ENCODE data around the gene AEBP1.

DNA sequence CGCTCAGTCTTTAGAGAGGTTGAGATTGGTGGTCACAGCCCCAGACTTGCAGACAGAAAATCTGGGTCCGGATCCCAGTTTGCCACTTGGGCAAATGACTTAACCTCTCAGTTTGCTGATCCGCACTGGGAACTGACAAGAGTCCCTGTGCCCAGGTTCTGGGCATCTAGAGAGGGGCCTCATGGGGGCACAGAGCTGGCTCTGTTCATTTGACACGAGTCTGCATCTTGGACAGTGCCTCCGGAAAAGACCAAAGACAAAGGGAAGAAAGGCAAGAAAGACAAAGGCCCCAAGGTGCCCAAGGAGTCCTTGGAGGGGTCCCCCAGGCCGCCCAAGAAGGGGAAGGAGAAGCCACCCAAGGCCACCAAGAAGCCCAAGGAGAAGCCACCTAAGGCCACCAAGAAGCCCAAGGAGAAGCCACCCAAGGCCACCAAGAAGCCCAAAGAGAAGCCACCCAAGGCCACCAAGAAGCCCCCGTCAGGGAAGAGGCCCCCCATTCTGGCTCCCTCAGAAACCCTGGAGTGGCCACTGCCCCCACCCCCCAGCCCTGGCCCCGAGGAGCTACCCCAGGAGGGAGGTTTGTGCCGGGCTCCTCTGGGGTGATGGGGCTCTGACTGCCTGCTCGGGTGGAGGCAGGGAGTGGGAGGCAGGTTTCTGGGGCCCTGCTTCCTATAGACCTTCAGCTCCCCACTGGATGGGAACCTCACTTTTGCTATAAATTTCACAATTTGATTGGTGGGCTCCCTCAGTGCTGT, 2.3 kb downstream of the AEBP1 start:
- TF ChIP-seq, protein P1, sequence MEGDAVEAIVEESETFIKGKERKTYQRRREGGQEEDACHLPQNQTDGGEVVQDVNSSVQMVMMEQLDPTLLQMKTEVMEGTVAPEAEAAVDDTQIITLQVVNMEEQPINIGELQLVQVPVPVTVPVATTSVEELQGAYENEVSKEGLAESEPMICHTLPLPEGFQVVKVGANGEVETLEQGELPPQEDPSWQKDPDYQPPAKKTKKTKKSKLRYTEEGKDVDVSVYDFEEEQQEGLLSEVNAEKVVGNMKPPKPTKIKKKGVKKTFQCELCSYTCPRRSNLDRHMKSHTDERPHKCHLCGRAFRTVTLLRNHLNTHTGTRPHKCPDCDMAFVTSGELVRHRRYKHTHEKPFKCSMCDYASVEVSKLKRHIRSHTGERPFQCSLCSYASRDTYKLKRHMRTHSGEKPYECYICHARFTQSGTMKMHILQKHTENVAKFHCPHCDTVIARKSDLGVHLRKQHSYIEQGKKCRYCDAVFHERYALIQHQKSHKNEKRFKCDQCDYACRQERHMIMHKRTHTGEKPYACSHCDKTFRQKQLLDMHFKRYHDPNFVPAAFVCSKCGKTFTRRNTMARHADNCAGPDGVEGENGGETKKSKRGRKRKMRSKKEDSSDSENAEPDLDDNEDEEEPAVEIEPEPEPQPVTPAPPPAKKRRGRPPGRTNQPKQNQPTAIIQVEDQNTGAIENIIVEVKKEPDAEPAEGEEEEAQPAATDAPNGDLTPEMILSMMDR (IDR thresholded peaks at IDR 0.05): no peak
- TF ChIP-seq POLR2A (IDR thresholded peaks at IDR 0.05): no peak
